Central memory CD4-positive, alpha-beta T cell (primary cell): ENCODE results near the gene JAKMIP2.
"Not testable (repeated sequence)": the region's sequence is repeated elsewhere in the genome, so short reads cannot be mapped to it uniquely, and the experiment has no call there.

Source experiments
- DNase-seq: peaks from one replicate; pipeline ENCODE4 v3.0.0; 2022

Gene JAKMIP2

GRCh38 chr5:147553817-147554216, 228.7 kb downstream of the JAKMIP2 start:
- not testable (repeated sequence) for DNase-seq

- DNase-seq = no peak
These were observed 229.6 kb downstream of the JAKMIP2 start for GRCh38 chr5:147552897-147553296.

- no peak for DNase-seq
These were observed 230.9 kb downstream of the JAKMIP2 start for GRCh38 chr5:147551677-147552076.

- DNase-seq = no peak
These were observed 234.8 kb downstream of the JAKMIP2 start for GRCh38 chr5:147547730-147548129.

- DNase-seq = no peak
These were observed 238.0 kb downstream of the JAKMIP2 start for GRCh38 chr5:147544556-147544955.

GRCh38 chr5:147539053-147539452, 243.5 kb downstream of the JAKMIP2 start:
- DNase-seq = no peak

- DNase-seq = no peak
These were observed 244.3 kb downstream of the JAKMIP2 start for GRCh38 chr5:147538236-147538635.
